ELR (cell line): ENCODE measurements around the gene SNAPC3.

Experiments used
- DNase-seq: peaks from one replicate; pipeline ENCODE4 v3.0.0-alpha.2; 2015; ENCODE audit warnings: low read depth

SNAPC3 gene

GRCh38 chr9:15492485-15493150 is 69.9 kb downstream of the SNAPC3 start:
- no peak for DNase-seq

- no peak for DNase-seq
Observed at GRCh38 chr9:15498246-15498995, 75.7 kb downstream of the SNAPC3 start.

GRCh38 chr9:15499139-15499538 is 76.5 kb downstream of the SNAPC3 start:
- no peak for DNase-seq

GRCh38 chr9:15501179-15501578 is 78.5 kb downstream of the SNAPC3 start:
- DNase-seq = no peak

- DNase-seq = no peak
Observed at GRCh38 chr9:15501803-15502202, 79.1 kb downstream of the SNAPC3 start.

- DNase-seq = no peak
Observed at GRCh38 chr9:15505921-15506320, 83.2 kb downstream of the SNAPC3 start.

GRCh38 chr9:15509931-15510788 is 87.5 kb downstream of the SNAPC3 start:
- peak; percentile 51 for DNase-seq

- peak; percentile 85 for DNase-seq
Observed at GRCh38 chr9:15510789-15511575, 88.3 kb downstream of the SNAPC3 start, which contains the start of gene PSIP1. Gene PSIP1, minus strand, starts transcription at chr9:15510970. Its CDS starts 782 bp downstream, at chr9:15510188.
